Left lung (tissue), 10 donors: Measurements from ENCODE around the gene DENND6A. TPM values are rescaled to one million over a fixed set of nuclear protein-coding genes. Genes with fewer than 3 reads are reported as not detected.

Experiments
- ATAC-seq: fragments of 200-7000 bp; cut with Tn5 transposase; one replicate; pipeline ENCODE4 v1.9.1; 2020; ENCODE audit warnings: moderate library complexity
- DNase-seq, 4 donors: peaks; one replicate each; pipeline ENCODE4 v3.0.0-alpha.2; 2013 to 2020
- H3K27ac ChIP-seq, 2 donors: fragments of 200-600 bp; sonication (generic) in 1 of 2; one replicate each; pipeline versions ENCODE4 v1.5.0 to v1.8.0; 2020 to 2021
- H3K27me3 ChIP-seq, 2 donors: fragments of 200-600 bp; sonication (generic) in 1 of 2; one replicate each; pipeline versions ENCODE4 v1.5.0 to v1.8.0; 2020 to 2021
- H3K36me3 ChIP-seq, 2 donors: fragments of 200-600 bp; sonication (generic) in 1 of 2; one replicate each; pipeline versions ENCODE4 v1.5.0 to v1.8.0; 2020 to 2021
- H3K4me1 ChIP-seq, 2 donors: fragments of 200-600 bp; one replicate each; pipeline ENCODE4 v1.8.0; 2021
- H3K4me3 ChIP-seq, 2 donors: fragments of 200-600 bp; sonication (generic) in 1 of 2; one replicate each; pipeline versions ENCODE4 v1.5.0 to v1.8.0; 2020 to 2021; ENCODE audit warnings: mild to moderate bottlenecking in 1 of 2
- H3K9me3 ChIP-seq, 2 donors: fragments of 200-600 bp; sonication (generic) in 1 of 2; one replicate each; pipeline versions ENCODE4 v1.5.0 to v1.8.0; 2020 to 2021
- intact Hi-C, 2 donors: fragments of 100-400 bp; cut with DNase I; formaldehyde crosslinking; loops; one replicate each; pipeline versions ENCODE4 v1.11.2 to v1.14.2; 2022
- polyA plus RNA-seq, 6 donors: library from polyadenylated mRNA; unstranded; fragments of 120-200 nt; gene quantifications; one replicate each; pipeline ENCODE4 v1.2.1, GENCODE V29; 2013; ENCODE audit not compliant: insufficient read length in 6 of 6
- total RNA-seq, 2 donors: library from RNA; stranded (reverse); fragmentation: NEBNext Ultra II Directional; extraction: Animal tissue kit (Norgen Biotek cat#: 25700); gene quantifications; one replicate each; pipeline ENCODE4 v1.2.1, GENCODE V29; 2021
- TF ChIP-seq, protein P1 (sequence below), 2 donors: fragments of 200-600 bp; sonication (generic) in 1 of 2; IDR thresholded peaks; one replicate each; pipeline versions ENCODE4 v1.5.0 to v1.8.0; 2021; ENCODE audit warnings: antibody characterized with exemption in 2 of 2
- donor health status: DM: no; HTN: yes; CAD: no.
- donor health status: DM: no; HTN: no; CAD: no.

The DENND6A gene
- total and polyA plus RNA-seq, 8 donors, result 21.8 to 38.7 (median 31.6) TPM

DNA sequence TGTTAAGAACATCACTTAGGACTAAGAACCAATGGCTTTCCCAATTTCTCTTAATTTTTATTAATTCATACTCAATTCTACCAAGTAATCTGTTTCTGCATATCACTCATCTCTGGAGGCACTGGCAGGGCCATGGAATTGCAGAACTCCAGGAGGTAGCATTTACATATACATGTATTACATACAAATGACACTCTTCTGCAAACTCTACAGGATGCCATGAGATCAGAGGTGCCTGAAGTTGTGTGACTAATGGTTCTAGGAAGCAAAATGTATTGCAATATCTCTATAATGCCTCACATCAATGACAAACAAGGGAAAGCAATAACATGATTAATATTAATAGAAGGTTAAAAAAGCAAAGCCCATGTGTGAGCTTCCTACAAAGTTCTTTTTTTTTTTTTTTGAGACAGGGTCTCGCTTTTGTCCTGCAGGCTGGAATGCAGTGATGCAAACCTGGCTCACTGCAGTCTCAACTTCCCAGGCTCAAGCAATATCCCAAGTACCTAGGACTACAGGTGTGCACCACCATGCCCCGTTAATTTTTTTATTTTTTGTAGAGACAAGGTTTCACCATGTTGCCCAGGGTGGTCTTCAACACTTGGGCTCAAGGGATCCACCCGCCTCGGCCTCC, 33.0 kb downstream of the DENND6A start:
- ATAC-seq, result no peak
- Histone ChIP-seq H3K27me3 (no peaks in the 10 kb centered on the region), H3K4me3 (no peak overlapping the region), H3K27ac (peak overlapping the region in 1 of 2 donors; percentile 40), H3K4me1 (peaks cover 0 to 6% of the 10 kb centered on the region in 2 donors), H3K9me3 (no peaks in the 10 kb centered on the region), H3K36me3 (peaks cover 0 to 85% of the 10 kb centered on the region in 2 donors)
- intact Hi-C loops, result no loop called here
- no peak for DNase-seq
- TF ChIP-seq, protein P1, sequence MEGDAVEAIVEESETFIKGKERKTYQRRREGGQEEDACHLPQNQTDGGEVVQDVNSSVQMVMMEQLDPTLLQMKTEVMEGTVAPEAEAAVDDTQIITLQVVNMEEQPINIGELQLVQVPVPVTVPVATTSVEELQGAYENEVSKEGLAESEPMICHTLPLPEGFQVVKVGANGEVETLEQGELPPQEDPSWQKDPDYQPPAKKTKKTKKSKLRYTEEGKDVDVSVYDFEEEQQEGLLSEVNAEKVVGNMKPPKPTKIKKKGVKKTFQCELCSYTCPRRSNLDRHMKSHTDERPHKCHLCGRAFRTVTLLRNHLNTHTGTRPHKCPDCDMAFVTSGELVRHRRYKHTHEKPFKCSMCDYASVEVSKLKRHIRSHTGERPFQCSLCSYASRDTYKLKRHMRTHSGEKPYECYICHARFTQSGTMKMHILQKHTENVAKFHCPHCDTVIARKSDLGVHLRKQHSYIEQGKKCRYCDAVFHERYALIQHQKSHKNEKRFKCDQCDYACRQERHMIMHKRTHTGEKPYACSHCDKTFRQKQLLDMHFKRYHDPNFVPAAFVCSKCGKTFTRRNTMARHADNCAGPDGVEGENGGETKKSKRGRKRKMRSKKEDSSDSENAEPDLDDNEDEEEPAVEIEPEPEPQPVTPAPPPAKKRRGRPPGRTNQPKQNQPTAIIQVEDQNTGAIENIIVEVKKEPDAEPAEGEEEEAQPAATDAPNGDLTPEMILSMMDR (IDR thresholded peaks at IDR 0.05), result no peak

DNA sequence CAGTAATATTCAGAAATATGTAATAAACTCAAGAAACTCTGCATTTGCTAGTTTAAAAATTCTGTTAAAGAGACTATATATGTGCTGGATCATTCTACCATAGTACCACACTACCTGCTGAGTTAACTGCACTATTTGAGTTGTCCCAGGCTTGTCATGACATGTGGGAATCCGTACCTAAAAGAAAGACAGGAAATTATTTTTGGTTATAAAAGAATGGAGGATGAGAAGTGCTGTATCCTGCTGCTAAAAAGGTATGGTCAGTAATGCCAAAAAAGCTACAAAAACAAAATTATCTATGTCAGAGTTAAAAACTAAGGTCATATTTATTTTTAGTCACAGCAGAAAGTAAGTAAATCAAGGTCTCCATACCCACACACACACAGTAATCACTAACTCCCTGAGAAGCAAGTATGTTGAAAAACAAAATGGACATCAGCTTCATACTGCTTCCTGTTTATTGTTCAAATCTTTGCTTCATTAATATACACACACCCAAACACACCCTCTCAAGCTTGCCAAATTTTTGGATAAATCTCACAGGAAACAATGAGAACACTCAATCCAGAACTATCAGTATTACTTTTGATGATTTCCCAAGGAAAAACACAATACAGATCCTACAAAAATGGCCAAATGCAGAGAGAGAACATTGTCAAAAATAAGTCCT, 33.7 kb downstream of the DENND6A start:
- intact Hi-C loops, result no loop called here
- H3K27ac ChIP-seq, result peak overlapping the region in 1 of 2 donors; percentile 40
- TF ChIP-seq, protein P1 (IDR thresholded peaks at IDR 0.05), result no peak
- H3K9me3 ChIP-seq, result no peaks in the 10 kb centered on the region
- DNase-seq (no peak), ATAC-seq (no peak)
- H3K36me3 ChIP-seq, result peaks cover 0 to 83% of the 10 kb centered on the region in 2 donors
- H3K4me3 ChIP-seq, result no peak overlapping the region
- H3K27me3 ChIP-seq, result no peaks in the 10 kb centered on the region
- peaks cover 0 to 6% of the 10 kb centered on the region in 2 donors for H3K4me1 ChIP-seq

DNA sequence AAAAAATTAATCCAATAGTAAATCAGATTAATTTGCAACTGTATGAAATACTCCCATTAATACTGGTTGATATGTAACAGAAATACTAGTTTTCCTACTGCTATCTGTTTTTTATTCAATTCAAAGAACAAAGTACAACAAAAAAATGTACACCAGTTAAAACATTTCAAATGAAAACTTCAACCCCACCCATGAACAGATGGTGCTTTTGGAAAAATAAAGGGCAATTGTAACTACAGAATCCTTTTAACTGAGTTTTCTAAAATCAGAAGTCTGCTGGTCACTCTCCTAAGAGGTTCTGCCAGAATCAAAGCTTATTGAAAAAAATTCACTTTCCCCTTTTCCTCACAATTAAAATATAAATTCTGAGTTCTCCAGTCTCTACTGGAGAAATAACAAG, 34.3 kb downstream of the DENND6A start:
- intact Hi-C loops, result no loop called here
- no peak overlapping the region for H3K4me3 ChIP-seq
- H3K27ac ChIP-seq, result peak overlapping the region in 1 of 2 donors; percentile 40

DNA sequence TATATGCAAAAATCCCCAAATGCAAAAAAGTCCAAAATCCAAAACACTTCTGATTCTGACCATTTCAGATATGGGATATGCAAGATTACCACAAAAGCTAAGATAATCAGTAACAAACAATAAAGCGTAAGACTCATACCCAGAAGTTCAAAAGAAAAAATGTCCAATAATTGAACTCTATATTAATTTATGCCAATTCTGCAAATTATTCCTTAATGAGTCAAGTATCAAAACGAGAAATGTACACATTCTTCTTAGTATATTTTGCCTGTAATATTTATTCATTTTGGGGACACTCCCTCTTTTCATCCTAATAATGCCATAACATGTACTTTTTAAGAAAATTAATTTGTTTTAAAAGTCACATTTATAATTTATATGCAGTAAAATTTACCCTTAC, 37.1 kb downstream of the DENND6A start:
- Histone ChIP-seq H3K4me3 (no peak overlapping the region), H3K27me3 (no peaks in the 10 kb centered on the region), H3K36me3 (peaks cover 0 to 77% of the 10 kb centered on the region in 2 donors), H3K27ac (no peak overlapping the region), H3K9me3 (no peaks in the 10 kb centered on the region), H3K4me1 (no peaks in the 10 kb centered on the region)
- TF ChIP-seq, protein P1 (IDR thresholded peaks at IDR 0.05), result no peak
- intact Hi-C loops, result no loop called here
- no peak for DNase-seq
- ATAC-seq, result no peak

More for the DNA sequence above, 34.3 kb downstream of the DENND6A start:
- no peaks in the 10 kb centered on the region for H3K9me3 ChIP-seq
- peaks cover 0 to 83% of the 10 kb centered on the region in 2 donors for H3K36me3 ChIP-seq
- peaks cover 0 to 6% of the 10 kb centered on the region in 2 donors for H3K4me1 ChIP-seq
- H3K27me3 ChIP-seq, result no peaks in the 10 kb centered on the region
- TF ChIP-seq, protein P1 (IDR thresholded peaks at IDR 0.05), result no peak
- ATAC-seq, result no peak
- DNase-seq, result no peak

DNA sequence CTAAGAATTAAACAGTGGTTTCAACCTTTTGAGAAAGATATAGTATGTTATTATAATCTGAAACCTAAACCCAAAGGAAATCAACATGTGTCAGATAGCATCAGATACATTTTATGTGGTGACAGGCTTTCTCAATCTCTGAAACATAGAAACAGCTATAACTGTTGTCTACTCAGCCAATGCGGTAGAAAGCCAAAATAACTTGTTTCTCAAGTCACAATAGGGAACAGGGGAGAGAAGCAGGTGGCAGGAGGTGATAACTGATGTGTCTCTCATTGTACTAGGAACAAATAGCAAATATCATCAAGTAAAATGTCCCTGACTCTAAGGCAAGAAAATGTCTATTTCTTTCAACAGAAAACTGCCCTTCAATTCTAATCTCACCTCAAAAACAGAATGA, 38.6 kb downstream of the DENND6A start:
- Histone ChIP-seq H3K36me3 (peaks cover 0 to 65% of the 10 kb centered on the region in 2 donors), H3K27me3 (no peaks in the 10 kb centered on the region), H3K4me1 (no peaks in the 10 kb centered on the region), H3K4me3 (no peak overlapping the region), H3K27ac (no peak overlapping the region), H3K9me3 (no peaks in the 10 kb centered on the region)
- DNase-seq (no peak), ATAC-seq (no peak)
- intact Hi-C loops, result no loop called here
- TF ChIP-seq, protein P1 (IDR thresholded peaks at IDR 0.05), result no peak
